Activated gamma-delta T cell (primary cell): ENCODE measurements around the gene GFOD1.

Experiments used
- DNase-seq: peaks from one replicate; lab custom pipeline; 2025; lab: John Stamatoyannopoulos, UW

Gene GFOD1

GRCh38 chr6:13319891-13320564 lies 167.4 kb downstream of the GFOD1 start:
- no peak for DNase-seq

- DNase-seq = no peak
Observed at GRCh38 chr6:13318821-13319220, 168.6 kb downstream of the GFOD1 start.

- DNase-seq = no peak
Observed at GRCh38 chr6:13315896-13316295, 171.5 kb downstream of the GFOD1 start.

GRCh38 chr6:13314806-13315205 lies 172.6 kb downstream of the GFOD1 start:
- no peak for DNase-seq

GRCh38 chr6:13311155-13311554 lies 176.2 kb downstream of the GFOD1 start:
- DNase-seq = no peak

GRCh38 chr6:13308332-13308731 lies 179.1 kb downstream of the GFOD1 start:
- no peak for DNase-seq
